Caco-2 (cell line): ENCODE data around the gene DGKE. TPM values are rescaled to one million over a fixed set of nuclear protein-coding genes. Genes with fewer than 3 reads are reported as not detected.

Experiments
- BruUV-seq: library from RNA; stranded (reverse); fragments of 400-500 nt; replicated peaks from 2 replicates; lab custom pipeline; 2021; lab: Mats Ljungman, UMichigan
- CTCF ChIA-PET: fragments of 300-600 bp; sonication (Branson Sonifier 250); formaldehyde crosslinking; loops from one replicate; lab custom pipeline; 2022; ENCODE audit warnings: antibody characterized with exemption; lab: Charles Lee
- POLR2A ChIA-PET: fragments of 300-600 bp; sonication (Branson Sonifier 250); formaldehyde crosslinking; loops from one replicate; lab custom pipeline; 2022; ENCODE audit warnings: antibody characterized with exemption; lab: Charles Lee
- DNase-seq, 2 experiments: peaks; one replicate each; pipeline versions ENCODE4 v3.0.0 to v3.0.0-alpha.2; 2020 to 2022
- H3K27me3 ChIP-seq: replicated peaks from 2 replicates; pipeline ENCODE4 v1.6.0; 2011; ENCODE audit warnings: low read length; ENCODE audit not compliant: control insufficient read depth, insufficient read depth
- H3K36me3 ChIP-seq: 2 replicates; pipeline ENCODE4 v1.5.1; 2011; ENCODE audit warnings: low read length; ENCODE audit not compliant: control insufficient read depth, insufficient read depth
- H3K4me1 ChIP-seq: fragments of 250-450 bp; sonication (Bioruptor Pico); 2 replicates; pipeline ENCODE4 v1.5.1; 2020; ENCODE audit warnings: mild to moderate bottlenecking
- H3K4me3 ChIP-seq: 2 replicates; pipeline ENCODE4 v1.5.1; 2011; ENCODE audit warnings: low read depth, mild to moderate bottlenecking, control low read depth, low read length
- H3K9me3 ChIP-seq: fragments of 250-450 bp; sonication (Bioruptor Pico); 2 replicates; pipeline ENCODE4 v1.5.1; 2020; ENCODE audit warnings: mild to moderate bottlenecking, moderate library complexity
- H3K27ac Mint-ChIP-seq: one replicate; pipeline ENCODE4 v1.8.0; 2022; ENCODE audit warnings: mixed read lengths; ENCODE audit not compliant: unreplicated experiment
- H3K27me3 Mint-ChIP-seq: one replicate; pipeline ENCODE4 v1.8.0; 2022; ENCODE audit warnings: mixed read lengths; ENCODE audit not compliant: insufficient read depth, unreplicated experiment
- H3K36me3 Mint-ChIP-seq: one replicate; pipeline ENCODE4 v1.8.0; 2022; ENCODE audit warnings: mild to moderate bottlenecking, mixed read lengths; ENCODE audit not compliant: insufficient read depth, unreplicated experiment
- H3K4me1 Mint-ChIP-seq: one replicate; pipeline ENCODE4 v1.8.0; 2022; ENCODE audit warnings: low read depth, mixed read lengths; ENCODE audit not compliant: unreplicated experiment
- H3K4me3 Mint-ChIP-seq: one replicate; pipeline ENCODE4 v1.8.0; 2022; ENCODE audit warnings: mild to moderate bottlenecking, moderate library complexity, mixed read lengths; ENCODE audit not compliant: unreplicated experiment
- H3K9me3 Mint-ChIP-seq: one replicate; pipeline ENCODE4 v1.8.0; 2022; ENCODE audit warnings: mixed read lengths; ENCODE audit not compliant: unreplicated experiment
- intact Hi-C: fragments of 100-400 bp; cut with micrococcal nuclease; formaldehyde crosslinking; loops from one replicate; pipeline ENCODE4 v1.10.0; 2022; ENCODE audit not compliant: unreplicated experiment
- total RNA-seq: library from RNA; stranded (reverse); gene quantifications from 2 replicates; pipeline ENCODE4 v1.2.3, GENCODE V29; 2022
- TF ChIP-seq, protein P1 (sequence below), 2 experiments: fragments of 200-600 bp in 1 of 2; IDR thresholded peaks; 1 replicate in 1 of 2; 2 replicates in 1 of 2; pipeline versions ENCODE4 v1.5.1 to v1.8.0; 2011 to 2022; ENCODE audit warnings: antibody characterized with exemption in 1 of 2, control low read depth in 1 of 2, inconsistent platforms in 1 of 2, low read depth in 1 of 2, low read length in 1 of 2, mild to moderate bottlenecking in 1 of 2, moderate library complexity in 1 of 2; ENCODE audit not compliant: insufficient read depth in 1 of 2, severe bottlenecking in 1 of 2, unreplicated experiment in 1 of 2

Gene DGKE
- total RNA-seq, 1 experiment from 2014 or later, result 15.5 TPM

DNA sequence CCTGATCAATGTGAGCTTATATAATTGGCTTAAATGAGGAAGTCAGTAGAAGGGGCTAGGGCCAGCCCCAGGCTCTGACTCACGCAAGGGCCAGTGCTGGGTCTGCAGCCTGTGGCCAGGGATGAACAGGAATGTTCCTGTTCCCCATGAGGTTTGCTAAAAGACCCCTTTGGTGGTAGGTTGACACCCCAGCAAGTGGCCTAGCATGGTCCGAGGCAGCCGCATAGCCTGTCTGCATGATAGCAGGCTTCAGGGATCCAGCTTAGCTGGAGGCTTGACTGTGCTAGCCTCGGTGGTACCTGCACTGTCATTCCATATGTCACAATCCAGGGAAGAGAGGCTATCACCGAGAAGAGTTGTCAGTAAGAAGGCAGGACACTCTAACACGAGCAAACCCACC lies 56.4 kb downstream of the DGKE start:
- H3K36me3 ChIP-seq, result peaks cover 13% of the 10 kb centered on the region
- TF ChIP-seq, protein P1, sequence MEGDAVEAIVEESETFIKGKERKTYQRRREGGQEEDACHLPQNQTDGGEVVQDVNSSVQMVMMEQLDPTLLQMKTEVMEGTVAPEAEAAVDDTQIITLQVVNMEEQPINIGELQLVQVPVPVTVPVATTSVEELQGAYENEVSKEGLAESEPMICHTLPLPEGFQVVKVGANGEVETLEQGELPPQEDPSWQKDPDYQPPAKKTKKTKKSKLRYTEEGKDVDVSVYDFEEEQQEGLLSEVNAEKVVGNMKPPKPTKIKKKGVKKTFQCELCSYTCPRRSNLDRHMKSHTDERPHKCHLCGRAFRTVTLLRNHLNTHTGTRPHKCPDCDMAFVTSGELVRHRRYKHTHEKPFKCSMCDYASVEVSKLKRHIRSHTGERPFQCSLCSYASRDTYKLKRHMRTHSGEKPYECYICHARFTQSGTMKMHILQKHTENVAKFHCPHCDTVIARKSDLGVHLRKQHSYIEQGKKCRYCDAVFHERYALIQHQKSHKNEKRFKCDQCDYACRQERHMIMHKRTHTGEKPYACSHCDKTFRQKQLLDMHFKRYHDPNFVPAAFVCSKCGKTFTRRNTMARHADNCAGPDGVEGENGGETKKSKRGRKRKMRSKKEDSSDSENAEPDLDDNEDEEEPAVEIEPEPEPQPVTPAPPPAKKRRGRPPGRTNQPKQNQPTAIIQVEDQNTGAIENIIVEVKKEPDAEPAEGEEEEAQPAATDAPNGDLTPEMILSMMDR (IDR thresholded peaks at IDR 0.05; ENCODE audit: insufficient read depth in 1 of 2, low read depth in 1 of 2, low read length in 1 of 2, severe bottlenecking in 1 of 2, unreplicated experiment in 1 of 2), result no peak
- H3K9me3 Mint-ChIP-seq, result peaks cover 28% of the 10 kb centered on the region
- no peaks in the 10 kb centered on the region; the same call in 1 of the 2 replicates for H3K9me3 ChIP-seq
- CTCF ChIA-PET, result interaction anchor here (0.6 kb wide), 2 partner anchors 116 to 131 kb away, joined by 3 to 6 read pairs; no protein-coding TSS in a partner anchor
- DNase-seq, result no peak
- no peak overlapping the region for H3K4me3 ChIP-seq
- H3K4me1 ChIP-seq, result no peaks in the 10 kb centered on the region
- no peak overlapping the region for H3K4me3 Mint-ChIP-seq
- no peaks in the 10 kb centered on the region for H3K27me3 Mint-ChIP-seq
- H3K27me3 ChIP-seq, result no peaks in the 10 kb centered on the region
- POLR2A ChIA-PET, result no interaction called here
- no TSS peak for BruUV-seq
- intact Hi-C loops, result no loop called here
- H3K4me1 Mint-ChIP-seq, result peaks cover 6% of the 10 kb centered on the region
- no peak overlapping the region for H3K27ac Mint-ChIP-seq
- H3K36me3 Mint-ChIP-seq, result peaks cover 58% of the 10 kb centered on the region

DNA sequence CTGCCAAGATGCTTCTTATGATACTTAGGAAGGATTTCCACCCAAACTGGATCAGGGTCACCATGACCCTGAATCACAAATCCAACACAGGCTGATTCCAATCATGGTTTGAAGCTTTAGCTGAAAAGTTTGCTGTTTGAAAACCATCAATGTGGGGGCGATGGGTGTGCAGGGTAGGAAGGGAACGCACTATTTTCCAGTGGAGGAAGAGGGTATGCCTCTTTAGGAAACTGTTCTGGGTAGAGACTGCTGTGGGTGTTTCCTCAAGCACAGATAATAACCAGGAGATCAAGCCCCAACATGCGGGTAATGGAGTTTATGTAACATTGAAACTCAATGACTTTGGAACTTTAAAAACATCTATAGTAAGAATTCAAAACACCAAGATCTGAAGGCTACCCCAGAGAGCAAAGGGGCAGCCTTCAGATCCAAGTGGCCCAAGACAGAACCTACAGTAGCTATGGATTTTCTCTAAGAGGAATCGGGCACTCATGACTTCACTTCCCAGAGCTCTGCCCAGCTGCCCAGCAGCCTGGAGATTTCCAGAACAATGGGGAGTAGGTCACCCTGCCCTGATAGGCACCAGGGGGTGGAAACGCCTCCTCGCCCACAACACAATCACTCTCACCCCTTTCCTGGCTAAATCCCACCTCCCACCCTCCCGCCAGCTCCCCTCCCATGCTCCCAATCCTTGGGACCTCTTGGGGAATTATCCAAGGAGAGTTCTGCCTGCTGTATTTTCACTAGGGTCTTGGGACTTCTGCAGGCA lies 57.1 kb downstream of the DGKE start:
- Mint-ChIP-seq H3K27ac (no peak overlapping the region), H3K4me3 (no peak overlapping the region), H3K9me3 (peaks cover 28% of the 10 kb centered on the region), H3K4me1 (peaks cover 5% of the 10 kb centered on the region), H3K36me3 (peaks cover 58% of the 10 kb centered on the region), H3K27me3 (no peaks in the 10 kb centered on the region)
- ChIA-PET POLR2A (no interaction called here), CTCF (no interaction called here)
- TF ChIP-seq, protein P1 (IDR thresholded peaks at IDR 0.05; ENCODE audit: insufficient read depth in 1 of 2, low read depth in 1 of 2, low read length in 1 of 2, severe bottlenecking in 1 of 2, unreplicated experiment in 1 of 2), result no peak
- H3K9me3 ChIP-seq, result no peaks in the 10 kb centered on the region; the same call in 1 of the 2 replicates
- H3K4me1 ChIP-seq, result no peaks in the 10 kb centered on the region; the same call in 1 of the 2 replicates
- peaks cover 13% of the 10 kb centered on the region for H3K36me3 ChIP-seq
- TSS peak; percentile 9 for BruUV-seq
- DNase-seq, result no peak
- no peak overlapping the region for H3K4me3 ChIP-seq
- intact Hi-C loops, result no loop called here
- H3K27me3 ChIP-seq, result no peaks in the 10 kb centered on the region

DNA sequence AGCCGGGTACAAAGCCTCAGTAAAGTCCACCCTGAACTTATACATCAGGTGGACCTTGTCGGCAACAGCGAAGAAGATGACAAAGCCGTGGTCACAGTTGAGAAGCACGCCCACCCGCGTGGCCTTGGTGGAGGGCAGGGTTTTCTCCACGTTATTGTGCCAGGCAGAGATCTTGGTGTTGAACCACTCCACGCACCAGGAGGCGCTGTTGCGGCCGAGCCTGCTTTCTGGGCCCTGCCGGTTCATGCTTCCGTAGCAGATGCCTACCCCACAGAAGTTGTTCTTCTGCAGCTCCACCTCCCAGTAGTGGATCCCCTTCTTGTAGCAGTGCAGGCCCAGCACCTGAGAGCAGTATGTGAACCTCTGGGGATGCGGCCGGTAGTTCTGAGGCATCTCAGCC lies 57.8 kb downstream of the DGKE start:
- H3K36me3 ChIP-seq, result peaks cover 13% of the 10 kb centered on the region
- peaks cover 4% of the 10 kb centered on the region for H3K4me1 ChIP-seq
- H3K27me3 Mint-ChIP-seq, result no peaks in the 10 kb centered on the region
- CTCF ChIA-PET, result no interaction called here
- no peaks in the 10 kb centered on the region for H3K4me1 Mint-ChIP-seq
- H3K4me3 ChIP-seq, result no peak overlapping the region
- intact Hi-C loops, result no loop called here
- H3K9me3 ChIP-seq, result no peaks in the 10 kb centered on the region; the same call in 1 of the 2 replicates
- DNase-seq, result no peak
- peaks cover 55% of the 10 kb centered on the region for H3K36me3 Mint-ChIP-seq
- H3K27ac Mint-ChIP-seq, result no peak overlapping the region
- BruUV-seq, result no TSS peak
- POLR2A ChIA-PET, result no interaction called here
- no peak overlapping the region for H3K4me3 Mint-ChIP-seq
- TF ChIP-seq, protein P1 (IDR thresholded peaks at IDR 0.05; ENCODE audit: insufficient read depth in 1 of 2, low read depth in 1 of 2, low read length in 1 of 2, severe bottlenecking in 1 of 2, unreplicated experiment in 1 of 2), result peak; percentile 17 to 20
- no peaks in the 10 kb centered on the region for H3K27me3 ChIP-seq
- peaks cover 28% of the 10 kb centered on the region for H3K9me3 Mint-ChIP-seq
